ENCODE results near the gene NCK2.

DNA sequence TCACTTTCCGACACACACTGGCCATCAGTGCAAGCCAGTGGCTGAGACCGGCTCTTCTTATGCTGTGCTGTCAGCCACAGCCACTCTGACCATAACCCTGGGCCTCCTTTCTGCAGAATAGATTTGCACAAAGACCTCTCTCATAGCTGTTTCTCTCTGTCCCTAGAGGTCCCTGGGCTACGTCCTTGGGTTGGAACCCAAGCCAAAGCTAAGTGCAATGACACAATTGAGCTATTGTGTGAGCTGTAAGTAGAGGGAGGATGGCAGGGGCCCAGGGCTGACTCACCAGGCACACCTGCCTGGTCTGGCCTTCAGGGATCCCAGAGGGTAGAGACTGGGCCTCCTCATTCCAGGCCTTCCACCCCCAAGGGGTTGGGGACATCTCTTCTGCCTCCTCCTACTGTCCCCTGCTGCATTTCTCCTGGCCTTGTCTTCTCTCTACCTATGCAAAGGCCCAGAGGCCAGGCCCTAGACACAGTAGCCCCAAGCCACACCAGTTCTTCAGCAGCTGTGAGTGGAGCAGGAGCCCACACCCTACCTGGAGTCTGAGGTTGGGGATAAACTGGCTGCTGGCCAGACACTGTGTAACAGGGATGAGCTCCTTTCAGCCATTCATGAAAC, 174.6 kb downstream of the NCK2 start:
- TF ChIP-seq NR2C2 (CRISPR knock-in tag; IDR thresholded peaks at IDR 0.05) (no peak), FOXK1 (CRISPR knock-in tag; IDR thresholded peaks at IDR 0.05) (no peak), NR1H2 (CRISPR knock-in tag; IDR thresholded peaks at IDR 0.05) (no peak), TCF7 (CRISPR knock-in tag; IDR thresholded peaks at IDR 0.05; ENCODE audit: low read depth) (no peak), MAX (CRISPR knock-in tag; IDR thresholded peaks at IDR 0.05) (no peak), MLX (CRISPR knock-in tag; IDR thresholded peaks at IDR 0.05) (no peak), GABPB1 (CRISPR knock-in tag; IDR thresholded peaks at IDR 0.05) (peak; percentile 61), ATF1 (CRISPR knock-in tag; IDR thresholded peaks at IDR 0.05) (no peak)
- TF ChIP-seq, protein P1, sequence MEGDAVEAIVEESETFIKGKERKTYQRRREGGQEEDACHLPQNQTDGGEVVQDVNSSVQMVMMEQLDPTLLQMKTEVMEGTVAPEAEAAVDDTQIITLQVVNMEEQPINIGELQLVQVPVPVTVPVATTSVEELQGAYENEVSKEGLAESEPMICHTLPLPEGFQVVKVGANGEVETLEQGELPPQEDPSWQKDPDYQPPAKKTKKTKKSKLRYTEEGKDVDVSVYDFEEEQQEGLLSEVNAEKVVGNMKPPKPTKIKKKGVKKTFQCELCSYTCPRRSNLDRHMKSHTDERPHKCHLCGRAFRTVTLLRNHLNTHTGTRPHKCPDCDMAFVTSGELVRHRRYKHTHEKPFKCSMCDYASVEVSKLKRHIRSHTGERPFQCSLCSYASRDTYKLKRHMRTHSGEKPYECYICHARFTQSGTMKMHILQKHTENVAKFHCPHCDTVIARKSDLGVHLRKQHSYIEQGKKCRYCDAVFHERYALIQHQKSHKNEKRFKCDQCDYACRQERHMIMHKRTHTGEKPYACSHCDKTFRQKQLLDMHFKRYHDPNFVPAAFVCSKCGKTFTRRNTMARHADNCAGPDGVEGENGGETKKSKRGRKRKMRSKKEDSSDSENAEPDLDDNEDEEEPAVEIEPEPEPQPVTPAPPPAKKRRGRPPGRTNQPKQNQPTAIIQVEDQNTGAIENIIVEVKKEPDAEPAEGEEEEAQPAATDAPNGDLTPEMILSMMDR (IDR thresholded peaks at IDR 0.05), result no peak

All from WTC11 (cell line).